ENCODE data around the gene MT3.

GRCh38 chr16:56631832-56632155 is 42.5 kb downstream of the MT3 start:
- TF ChIP-seq REST (IDR thresholded peaks at IDR 0.05; ENCODE audit: insufficient replicate concordance, low read depth), result no peak
- TF ChIP-seq CTCF (IDR thresholded peaks at IDR 0.05; ENCODE audit: insufficient read depth, low read length), result no peak
- no peak for TF ChIP-seq POLR2AphosphoS5 (IDR thresholded peaks at IDR 0.05; ENCODE audit: low read depth)
- no peak for TF ChIP-seq GABPA (IDR thresholded peaks at IDR 0.05; ENCODE audit: low read depth)
